ENCODE results near the gene NFIC.
A peak's percentile ranks its signal among the peaks of the same experiment; 100 is the strongest.

The NFIC gene

GRCh38 chr19:3357271-3357991 is 9.0 kb upstream of the NFIC start:
- TF ChIP-seq POLR2A (IDR thresholded peaks at IDR 0.05; ENCODE audit: extremely low read depth, insufficient read length) = no peak
- TF ChIP-seq MYC (IDR thresholded peaks at IDR 0.05; ENCODE audit: low read depth, low read length) = no peak
- H3K4me3 ChIP-seq (ENCODE audit: low read depth, low read length) = no peak overlapping the region
- DNase-seq (ENCODE audit: low read depth) = no peak

GRCh38 chr19:3357992-3358688 is 8.2 kb upstream of the NFIC start:
- peak; percentile 35 for DNase-seq (ENCODE audit: low read depth)
- TF ChIP-seq, protein P1, sequence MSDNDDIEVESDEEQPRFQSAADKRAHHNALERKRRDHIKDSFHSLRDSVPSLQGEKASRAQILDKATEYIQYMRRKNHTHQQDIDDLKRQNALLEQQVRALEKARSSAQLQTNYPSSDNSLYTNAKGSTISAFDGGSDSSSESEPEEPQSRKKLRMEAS (IDR thresholded peaks at IDR 0.05; ENCODE audit: low read depth, low read length) = no peak
- TF ChIP-seq MYC (IDR thresholded peaks at IDR 0.05; ENCODE audit: low read depth, low read length) (no peak), POLR2A (IDR thresholded peaks at IDR 0.05; ENCODE audit: extremely low read depth, insufficient read length) (no peak), CTCF (IDR thresholded peaks at IDR 0.05; ENCODE audit: low read depth, low read length) (no peak)
- H3K4me3 ChIP-seq (ENCODE audit: low read depth, low read length) = no peak overlapping the region

- H3K4me3 ChIP-seq (ENCODE audit: low read depth, low read length) = peak overlapping the region; percentile 40
- no peak for TF ChIP-seq MYC (IDR thresholded peaks at IDR 0.05; ENCODE audit: low read depth, low read length)
- no peak for TF ChIP-seq POLR2A (IDR thresholded peaks at IDR 0.05; ENCODE audit: extremely low read depth, insufficient read length)
- TF ChIP-seq CTCF (IDR thresholded peaks at IDR 0.05; ENCODE audit: low read depth, low read length) = no peak
- TF ChIP-seq, protein P1 (IDR thresholded peaks at IDR 0.05; ENCODE audit: low read depth, low read length) = no peak
- DNase-seq (ENCODE audit: low read depth) = no peak
Measured at GRCh38 chr19:3358689-3359014, 7.7 kb upstream of the NFIC start.

- H3K4me3 ChIP-seq (ENCODE audit: low read depth, low read length) = peak overlapping the region; percentile 40
- TF ChIP-seq, protein P1 (IDR thresholded peaks at IDR 0.05; ENCODE audit: low read depth, low read length) = no peak
- TF ChIP-seq CTCF (IDR thresholded peaks at IDR 0.05; ENCODE audit: low read depth, low read length) (no peak), POLR2A (IDR thresholded peaks at IDR 0.05; ENCODE audit: extremely low read depth, insufficient read length) (no peak), MYC (IDR thresholded peaks at IDR 0.05; ENCODE audit: low read depth, low read length) (no peak)
- DNase-seq (ENCODE audit: low read depth) = peak; percentile 59
Measured at GRCh38 chr19:3359015-3359918, 7.1 kb upstream of the NFIC start.

DNA sequence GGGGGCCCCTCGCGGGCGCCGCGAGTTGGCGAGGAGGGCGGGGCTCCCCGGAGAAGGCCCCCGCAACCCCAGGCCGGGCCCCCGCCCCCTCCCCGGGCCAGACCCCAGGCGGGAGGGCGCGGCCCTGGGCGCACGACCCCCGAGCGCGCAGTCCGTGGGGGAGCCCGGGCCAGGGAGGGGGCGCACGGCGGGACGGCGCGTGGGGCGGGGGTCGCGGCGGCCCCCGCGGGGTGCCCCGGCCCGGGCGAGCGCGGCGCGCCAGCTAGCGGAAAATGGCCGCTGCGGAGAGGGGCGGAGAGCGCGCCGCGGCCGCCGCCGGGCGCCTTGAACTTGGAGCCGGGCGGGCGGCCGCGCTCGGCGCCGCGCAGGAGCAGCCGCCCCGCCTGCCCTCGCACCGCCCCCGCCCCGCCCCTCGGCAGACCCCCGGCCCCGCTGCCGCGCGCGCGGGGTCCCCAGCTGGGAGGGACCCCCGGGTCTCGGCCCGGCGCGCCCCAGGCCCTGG is 6.4 kb upstream of the NFIC start:
- TF ChIP-seq POLR2A (IDR thresholded peaks at IDR 0.05; ENCODE audit: extremely low read depth, insufficient read length) = no peak
- DNase-seq (ENCODE audit: low read depth) = peak; percentile 57

GRCh38 chr19:3360421-3361383 is 5.7 kb upstream of the NFIC start:
- peak; percentile 82 for DNase-seq (ENCODE audit: low read depth)
- H3K4me3 ChIP-seq (ENCODE audit: low read depth, low read length) = peak overlapping the region; percentile 63
- TF ChIP-seq MYC (IDR thresholded peaks at IDR 0.05; ENCODE audit: low read depth, low read length) (peak; percentile 77), CTCF (IDR thresholded peaks at IDR 0.05; ENCODE audit: low read depth, low read length) (no peak), POLR2A (IDR thresholded peaks at IDR 0.05; ENCODE audit: extremely low read depth, insufficient read length) (peak; percentile 27)
- TF ChIP-seq, protein P1 (IDR thresholded peaks at IDR 0.05; ENCODE audit: low read depth, low read length) = peak; percentile 77

More for the DNA sequence above, 6.4 kb upstream of the NFIC start:
- H3K4me3 ChIP-seq (ENCODE audit: low read depth, low read length) = peak overlapping the region; percentile 63
